ENCODE data around the gene ACSM2A.
"Not testable (repeated sequence)": the region's sequence is repeated elsewhere in the genome, so short reads cannot be mapped to it uniquely, and the experiment has no call there.

GRCh38 chr16:20468954-20469353 is 17.6 kb downstream of the ACSM2A start:
- TF ChIP-seq NBN (IDR thresholded peaks at IDR 0.05), result not testable (repeated sequence)
- TF ChIP-seq, protein P1, sequence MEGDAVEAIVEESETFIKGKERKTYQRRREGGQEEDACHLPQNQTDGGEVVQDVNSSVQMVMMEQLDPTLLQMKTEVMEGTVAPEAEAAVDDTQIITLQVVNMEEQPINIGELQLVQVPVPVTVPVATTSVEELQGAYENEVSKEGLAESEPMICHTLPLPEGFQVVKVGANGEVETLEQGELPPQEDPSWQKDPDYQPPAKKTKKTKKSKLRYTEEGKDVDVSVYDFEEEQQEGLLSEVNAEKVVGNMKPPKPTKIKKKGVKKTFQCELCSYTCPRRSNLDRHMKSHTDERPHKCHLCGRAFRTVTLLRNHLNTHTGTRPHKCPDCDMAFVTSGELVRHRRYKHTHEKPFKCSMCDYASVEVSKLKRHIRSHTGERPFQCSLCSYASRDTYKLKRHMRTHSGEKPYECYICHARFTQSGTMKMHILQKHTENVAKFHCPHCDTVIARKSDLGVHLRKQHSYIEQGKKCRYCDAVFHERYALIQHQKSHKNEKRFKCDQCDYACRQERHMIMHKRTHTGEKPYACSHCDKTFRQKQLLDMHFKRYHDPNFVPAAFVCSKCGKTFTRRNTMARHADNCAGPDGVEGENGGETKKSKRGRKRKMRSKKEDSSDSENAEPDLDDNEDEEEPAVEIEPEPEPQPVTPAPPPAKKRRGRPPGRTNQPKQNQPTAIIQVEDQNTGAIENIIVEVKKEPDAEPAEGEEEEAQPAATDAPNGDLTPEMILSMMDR (IDR thresholded peaks at IDR 0.05 in 2 of 3, conservative IDR thresholded peaks at IDR 0.05 in 1 of 3; ENCODE audit: control insufficient read depth in 2 of 3, extremely low read depth in 1 of 3, insufficient read depth in 1 of 3, low read depth in 3 of 3, low read length in 3 of 3), result not testable (repeated sequence)

Measured in GM12878 (cell line).